BJ (cell line): ENCODE data around the gene LIPN. TPM values are rescaled to one million over a fixed set of nuclear protein-coding genes. Genes with fewer than 3 reads are reported as not detected.

Experiments
- CTCF ChIA-PET: fragments of 350-600 bp; formaldehyde crosslinking; extraction: SDS; loops from one replicate; lab custom pipeline; 2021; ENCODE audit warnings: antibody characterized with exemption, inconsistent platforms; lab: Yijun Ruan, JAX
- POLR2A ChIA-PET: fragments of 300-600 bp; sonication (Branson Sonifier 250); formaldehyde crosslinking; extraction: SDS; loops from one replicate; lab custom pipeline; 2021; ENCODE audit warnings: antibody characterized with exemption; lab: Charles Lee
- DNase-seq: peaks from one replicate; pipeline ENCODE4 v3.0.0-alpha.2; 2011; ENCODE audit warnings: low read depth
- H3K27me3 ChIP-seq: 2 replicates; pipeline ENCODE4 v1.6.0; 2011; ENCODE audit warnings: low read length; ENCODE audit not compliant: control insufficient read depth, insufficient read depth
- H3K36me3 ChIP-seq: 2 replicates; pipeline ENCODE4 v1.5.1; 2011; ENCODE audit warnings: low read length; ENCODE audit not compliant: control insufficient read depth, insufficient read depth
- H3K4me3 ChIP-seq: 2 replicates; pipeline ENCODE4 v1.5.1; 2011; ENCODE audit warnings: low read depth, mild to moderate bottlenecking, control low read depth, low read length
- CTCF ChIP-seq: IDR thresholded peaks from 2 replicates; pipeline ENCODE4 v1.5.1; 2011; ENCODE audit warnings: low read depth, mild to moderate bottlenecking, control low read depth, inconsistent platforms, low read length, moderate library complexity; ENCODE audit not compliant: insufficient read depth
- polyA plus RNA-seq: library from polyadenylated mRNA; depleted of rRNA; stranded (reverse); fragments of >200 nt; gene quantifications from 2 replicates; pipeline ENCODE4 v1.2.3, GENCODE V29; 2011; rRNA removed

The LIPN gene
- polyA plus RNA-seq, 1 experiment = not detected

DNA sequence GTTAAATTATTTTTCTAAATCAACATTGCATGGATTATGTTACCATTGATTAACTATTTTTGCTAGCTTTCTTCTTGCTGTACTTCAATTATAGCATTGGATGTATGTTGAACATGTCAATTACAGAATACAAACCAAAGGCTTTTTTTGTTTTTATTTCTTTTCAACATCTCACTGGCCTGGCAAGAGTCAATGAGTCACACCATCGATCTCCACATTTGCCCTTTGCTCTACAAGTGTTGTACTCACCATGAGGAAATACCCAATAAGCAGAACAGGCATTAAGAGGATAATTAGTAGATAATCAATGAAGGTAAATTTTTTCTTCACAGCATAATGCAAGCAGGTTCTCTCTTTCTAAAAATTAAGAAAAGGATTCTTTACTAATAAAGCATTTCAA, 68.5 kb downstream of the LIPN start:
- Histone ChIP-seq H3K4me3 (no peak overlapping the region), H3K36me3 (no peaks in the 10 kb centered on the region), H3K27me3 (no peaks in the 10 kb centered on the region)
- no peak for DNase-seq
- no peak for TF ChIP-seq CTCF
- CTCF ChIA-PET = interaction anchor here (0.7 to 4.1 kb wide), 4 partner anchors 7 to 105 kb away, joined by 3 to 18 read pairs (median 10); no protein-coding TSS in a partner anchor
- POLR2A ChIA-PET = no interaction called here

Other genes starting within 250 kb of the LIPN start
- gene RNLS, start 176.7 kb upstream of the LIPN start, polyA plus RNA-seq = 11.8 and 14.6 TPM in 2 replicates
- 0.01 TPM in 1 of 2 replicates, not detected in the other for gene LIPJ, start 173.3 kb upstream of the LIPN start, polyA plus RNA-seq
- gene LIPF, start 95.6 kb upstream of the LIPN start, polyA plus RNA-seq = not detected in 2 replicates
- gene LIPK, start 53.8 kb upstream of the LIPN start, polyA plus RNA-seq = not detected in 2 replicates
- gene LIPM, start 42.7 kb downstream of the LIPN start, polyA plus RNA-seq = not detected in 2 replicates
- gene ANKRD22, start 91.8 kb downstream of the LIPN start, polyA plus RNA-seq = not detected in 2 replicates
- gene STAMBPL1, start 120.2 kb downstream of the LIPN start, polyA plus RNA-seq = 23.1 and 29.8 TPM in 2 replicates
- 1,067 and 1,821 TPM in 2 replicates for gene ACTA2, start 192.8 kb downstream of the LIPN start, polyA plus RNA-seq
- 52.3 and 83.2 TPM in 2 replicates for gene FAS, start 230.8 kb downstream of the LIPN start, polyA plus RNA-seq